GM18502 (cell line): Measurements from ENCODE around the gene CPT1C.

Experiments
- ATAC-seq: cut with Tn5 transposase; IDR thresholded peaks from one replicate; pipeline ENCODE4 v1.9.1; 2021; ENCODE audit warnings: mild to moderate bottlenecking; ENCODE audit not compliant: unreplicated experiment, poor library complexity

Gene CPT1C

DNA sequence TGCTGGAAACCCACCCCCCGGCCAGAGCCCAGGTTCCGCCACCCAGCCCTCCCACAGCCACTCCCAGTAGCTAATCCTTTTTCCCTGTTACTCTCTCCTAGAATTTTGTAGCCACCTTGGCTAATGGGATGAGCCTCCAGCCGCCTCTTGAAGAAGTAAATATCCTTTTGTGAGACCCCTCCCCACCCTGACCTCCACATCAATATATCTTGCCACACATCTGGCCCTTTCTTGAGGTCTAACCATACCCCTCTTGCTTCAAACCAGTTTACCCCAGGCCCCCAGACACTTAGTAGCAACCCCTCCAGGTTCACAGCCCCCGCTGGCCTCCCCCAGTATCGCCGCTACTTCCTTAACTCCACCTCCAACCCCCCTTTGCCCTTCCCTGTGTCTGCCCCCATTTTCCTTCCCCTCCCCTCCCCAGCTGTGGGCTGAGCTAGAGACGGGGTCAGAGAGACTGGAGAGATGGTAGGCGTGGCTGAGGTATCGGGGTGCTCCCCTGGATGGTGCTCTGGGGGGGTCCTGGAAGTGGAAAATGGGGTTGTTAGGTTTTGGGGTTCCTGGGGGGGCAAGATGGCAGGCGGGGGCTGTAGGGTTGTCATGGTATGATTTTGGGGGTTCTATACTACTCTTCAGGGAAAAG, 11.0 kb upstream of the CPT1C start:
- no peak for ATAC-seq

DNA sequence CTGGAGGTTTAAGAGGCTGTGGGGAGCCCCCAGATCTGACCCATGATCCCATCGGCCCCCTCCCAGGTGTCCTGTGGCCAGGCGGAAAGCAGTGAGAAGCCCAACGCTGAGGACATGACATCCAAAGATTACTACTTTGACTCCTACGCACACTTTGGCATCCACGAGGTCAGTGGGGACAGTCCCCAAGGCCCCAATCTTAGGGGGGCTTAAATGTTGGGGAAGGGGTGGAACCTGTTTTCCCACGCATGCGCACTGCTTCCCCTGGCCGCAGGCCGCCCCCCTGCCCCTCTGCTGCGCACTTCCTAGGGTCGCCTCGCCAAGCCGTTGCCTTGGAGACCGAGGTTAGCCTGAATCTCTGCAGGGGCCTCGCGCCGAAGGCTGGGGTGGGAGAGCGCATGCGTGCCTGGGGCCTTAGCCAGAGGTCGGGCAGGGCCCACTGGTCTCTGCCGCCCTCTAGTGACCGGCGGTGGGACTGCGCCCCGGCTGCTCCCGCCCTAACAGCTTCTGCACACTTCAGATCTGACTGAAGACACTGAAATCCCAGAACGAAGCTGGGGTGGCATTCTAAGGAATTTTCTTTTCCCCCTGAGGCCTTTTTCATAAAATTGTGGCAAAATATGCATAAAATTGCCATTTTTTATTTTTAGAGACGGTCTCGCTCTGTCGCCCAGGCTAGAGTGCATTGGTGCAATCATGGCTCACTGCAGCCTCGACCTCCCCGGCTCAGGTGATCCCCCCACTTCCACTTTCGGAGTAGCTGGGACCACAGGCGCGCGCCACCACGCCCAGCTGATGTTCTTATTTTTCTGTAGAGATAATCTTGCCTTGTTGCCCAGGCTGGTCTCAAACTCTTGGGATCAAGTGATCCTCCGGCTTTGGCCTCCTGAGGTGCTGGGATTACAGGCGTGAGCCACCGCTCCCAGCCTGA, 10.2 kb upstream of the CPT1C start:
- ATAC-seq = no peak

DNA sequence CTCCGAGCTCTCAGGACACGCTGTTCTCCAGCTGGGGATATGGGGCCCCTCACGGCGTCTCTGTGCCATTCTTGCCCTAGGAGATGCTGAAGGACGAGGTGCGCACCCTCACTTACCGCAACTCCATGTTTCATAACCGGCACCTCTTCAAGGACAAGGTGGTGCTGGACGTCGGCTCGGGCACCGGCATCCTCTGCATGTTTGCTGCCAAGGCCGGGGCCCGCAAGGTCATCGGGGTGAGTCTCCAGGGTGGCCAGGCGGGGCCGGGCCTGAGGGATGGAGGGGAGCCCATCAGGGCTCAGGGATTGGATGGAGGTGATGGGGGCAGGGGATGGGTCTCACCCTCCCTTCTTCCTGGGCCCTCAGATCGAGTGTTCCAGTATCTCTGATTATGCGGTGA, 9.1 kb upstream of the CPT1C start:
- no peak for ATAC-seq

DNA sequence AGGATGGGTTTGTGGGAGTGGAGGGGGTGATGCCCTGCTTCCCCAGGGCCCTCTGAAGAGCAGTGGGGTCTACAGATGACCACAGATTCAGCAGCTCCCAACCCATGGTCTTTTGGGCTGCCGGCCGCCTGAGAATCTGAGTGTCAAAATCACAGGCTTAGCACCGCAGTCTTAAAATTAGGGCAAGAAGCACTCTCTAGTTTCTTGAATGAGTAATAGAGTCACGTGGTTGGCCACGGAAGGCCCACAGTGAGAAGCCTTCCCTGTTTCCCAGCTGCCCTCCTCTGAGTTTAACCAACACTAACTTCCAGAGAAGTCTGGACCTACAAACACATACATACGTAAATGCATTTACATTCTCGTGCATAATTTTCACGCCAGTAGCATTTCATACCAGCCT, 8.6 kb upstream of the CPT1C start:
- ATAC-seq = no peak

DNA sequence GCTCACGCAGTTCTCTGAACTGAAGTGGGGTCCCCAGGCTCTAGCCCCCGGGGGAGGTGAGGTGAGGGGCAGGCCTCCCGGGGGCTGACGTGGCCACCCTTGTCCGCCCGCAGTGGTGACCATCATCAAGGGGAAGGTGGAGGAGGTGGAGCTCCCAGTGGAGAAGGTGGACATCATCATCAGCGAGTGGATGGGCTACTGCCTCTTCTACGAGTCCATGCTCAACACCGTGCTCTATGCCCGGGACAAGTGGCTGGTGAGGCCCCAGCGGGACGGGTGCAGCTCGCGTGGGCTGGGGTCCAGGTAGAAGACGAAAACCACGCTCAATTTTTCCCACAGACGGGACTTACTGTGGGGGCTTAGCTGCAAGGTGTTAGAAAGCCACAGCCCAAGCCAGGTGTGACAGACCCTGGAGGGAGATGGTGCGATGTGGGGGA, 7.1 kb upstream of the CPT1C start:
- ATAC-seq = no peak

DNA sequence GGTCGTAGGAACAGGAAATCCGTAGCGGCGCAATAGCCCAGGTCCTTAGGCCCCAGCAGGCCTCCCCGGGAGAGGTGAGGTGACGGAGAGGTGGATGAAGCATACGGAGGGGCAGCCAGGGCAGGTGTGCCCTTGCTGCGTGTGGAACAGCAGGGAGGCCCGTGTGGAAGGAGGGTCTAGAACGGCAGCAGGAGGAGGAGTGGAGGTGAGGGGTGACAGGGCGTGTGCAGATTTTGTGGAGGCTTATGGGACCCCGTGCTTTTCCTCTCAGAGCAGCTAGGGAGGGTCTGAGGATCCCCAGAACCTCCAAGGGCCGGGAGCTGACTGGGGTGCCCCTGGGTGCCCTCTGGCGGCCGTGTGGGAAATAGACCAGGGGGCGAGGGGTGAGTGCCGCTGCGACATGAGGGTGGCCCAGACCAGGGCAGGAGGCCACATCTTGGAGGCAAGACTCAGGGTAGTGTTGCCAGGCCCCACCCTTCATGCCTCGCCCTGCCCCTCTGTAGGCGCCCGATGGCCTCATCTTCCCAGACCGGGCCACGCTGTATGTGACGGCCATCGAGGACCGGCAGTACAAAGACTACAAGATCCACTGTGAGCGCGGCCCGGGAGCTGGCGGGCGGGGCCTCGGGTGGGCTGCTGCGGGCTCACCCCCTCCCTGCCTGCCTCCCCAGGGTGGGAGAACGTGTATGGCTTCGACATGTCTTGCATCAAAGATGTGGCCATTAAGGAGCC, 6.5 kb upstream of the CPT1C start:
- ATAC-seq = no peak

DNA sequence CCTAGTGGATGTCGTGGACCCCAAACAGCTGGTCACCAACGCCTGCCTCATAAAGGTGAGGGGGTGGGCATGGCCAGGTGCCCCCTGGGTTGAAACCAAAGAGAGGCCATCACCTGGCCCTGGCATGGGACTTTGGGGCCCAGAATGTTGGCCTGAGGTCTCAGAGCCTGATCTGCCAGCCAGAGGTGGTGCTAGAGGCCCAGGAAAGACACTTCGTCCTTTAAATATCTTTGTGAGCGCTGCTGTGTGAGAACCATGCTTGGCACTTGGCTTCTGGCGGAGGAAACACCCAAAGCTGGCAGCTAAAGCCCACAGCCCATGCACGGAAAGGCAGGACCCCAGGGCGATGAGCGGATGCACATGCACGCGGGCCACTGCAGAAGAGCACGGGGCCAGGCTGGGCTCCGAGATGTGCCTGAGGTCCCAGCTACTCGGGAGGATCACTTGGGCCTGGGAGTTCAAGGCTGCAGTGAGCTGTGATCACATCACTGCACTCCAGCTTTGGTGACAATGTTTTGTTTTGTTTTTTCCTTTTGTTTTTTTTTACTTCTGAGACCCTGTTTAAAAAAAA, 5.8 kb upstream of the CPT1C start:
- ATAC-seq = no peak

DNA sequence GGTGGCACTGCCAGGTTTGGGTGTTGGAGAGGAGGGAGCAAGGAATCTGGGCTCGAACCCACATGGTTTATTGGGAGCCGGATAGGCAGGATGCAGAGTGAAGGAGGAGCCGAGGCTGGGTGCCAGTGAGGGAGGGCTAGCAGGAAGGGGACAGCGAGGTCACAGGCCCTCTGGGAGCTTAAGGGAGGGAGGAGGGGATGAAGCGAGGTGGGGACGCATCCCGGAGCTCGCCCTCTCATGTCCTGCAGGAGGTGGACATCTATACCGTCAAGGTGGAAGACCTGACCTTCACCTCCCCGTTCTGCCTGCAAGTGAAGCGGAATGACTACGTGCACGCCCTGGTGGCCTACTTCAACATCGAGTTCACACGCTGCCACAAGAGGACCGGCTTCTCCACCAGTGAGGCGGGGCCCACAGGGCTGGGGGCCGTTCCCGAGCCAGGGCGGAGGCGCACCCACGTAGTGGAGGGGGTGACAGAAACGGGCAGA, 5.0 kb upstream of the CPT1C start:
- ATAC-seq = no peak

DNA sequence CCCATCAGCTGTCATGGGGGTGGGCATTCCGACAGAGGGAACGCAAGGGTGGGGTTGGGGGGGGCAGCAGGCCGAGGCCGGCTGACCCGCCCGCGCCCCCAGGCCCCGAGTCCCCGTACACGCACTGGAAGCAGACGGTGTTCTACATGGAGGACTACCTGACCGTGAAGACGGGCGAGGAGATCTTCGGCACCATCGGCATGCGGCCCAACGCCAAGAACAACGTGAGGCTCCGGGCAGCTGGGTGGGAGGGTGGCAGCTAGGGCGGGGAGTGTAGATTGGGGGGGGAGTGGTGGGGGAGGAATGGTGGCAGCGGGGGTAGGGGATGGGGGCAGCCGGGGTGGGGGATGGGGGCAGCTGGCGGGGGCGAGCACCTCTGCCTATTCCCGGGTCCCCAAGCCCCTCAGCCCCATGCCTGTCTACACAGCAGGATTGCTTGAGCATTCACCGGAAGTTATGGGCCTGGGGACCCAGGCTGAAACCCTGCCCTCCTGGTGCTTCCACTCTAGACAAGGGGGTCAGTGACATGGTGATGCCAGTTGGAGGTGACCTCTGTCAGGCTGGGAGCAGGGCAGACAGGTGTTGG, 4.3 kb upstream of the CPT1C start:
- no peak for ATAC-seq

DNA sequence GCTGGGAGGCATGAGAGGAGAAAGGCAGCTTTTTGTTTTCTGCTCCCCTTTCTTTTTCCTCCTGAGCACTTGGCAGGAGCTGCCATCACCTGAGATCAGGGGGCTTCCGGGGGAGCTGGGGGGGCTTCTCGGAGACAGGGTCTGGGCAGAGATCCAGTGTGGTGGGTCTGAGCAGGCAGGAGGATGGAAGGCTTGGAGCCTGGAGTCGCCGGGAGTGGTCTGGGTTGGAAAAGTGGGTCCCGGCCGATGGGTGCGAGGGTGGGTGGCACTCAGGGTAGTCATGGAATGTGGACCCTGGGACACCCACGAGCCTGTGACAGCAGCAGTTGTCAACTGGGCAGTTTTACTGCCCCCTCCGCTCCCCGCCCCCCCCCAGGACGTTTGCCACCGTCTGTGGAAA, 3.8 kb upstream of the CPT1C start:
- no peak for ATAC-seq

DNA sequence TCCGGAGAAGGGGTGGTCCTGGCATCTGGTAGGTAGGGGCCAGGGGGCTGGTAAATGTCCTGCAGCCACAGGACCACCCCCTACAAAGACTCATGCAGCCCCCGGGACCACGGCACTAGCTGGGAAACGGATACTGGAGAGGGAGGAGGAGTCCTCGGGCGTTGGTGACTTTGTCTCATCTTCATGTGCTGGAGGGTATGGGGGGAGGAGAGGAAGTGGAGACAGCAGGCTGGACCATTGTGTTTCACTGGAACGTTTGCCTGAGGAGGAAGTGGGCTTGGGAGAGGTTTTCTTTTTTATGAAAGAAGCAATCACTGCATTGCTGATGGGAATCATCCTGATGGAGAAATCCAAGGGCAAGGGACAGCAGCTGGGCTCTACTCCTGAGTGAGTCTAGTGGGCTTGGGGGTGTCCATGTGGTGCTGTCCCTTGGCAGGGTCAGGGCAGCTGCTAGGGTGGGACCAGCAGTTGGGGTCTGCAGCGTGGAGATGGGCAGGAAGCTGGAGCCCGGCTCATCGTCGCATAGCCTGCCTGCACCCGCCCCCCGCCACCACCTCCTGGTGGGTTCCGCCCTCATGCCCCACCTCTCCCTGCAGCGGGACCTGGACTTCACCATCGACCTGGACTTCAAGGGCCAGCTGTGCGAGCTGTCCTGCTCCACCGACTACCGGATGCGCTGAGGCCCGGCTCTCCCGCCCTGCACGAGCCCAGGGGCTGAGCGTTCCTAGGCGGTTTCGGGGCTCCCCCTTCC, 3.2 kb upstream of the CPT1C start:
- no peak for ATAC-seq

DNA sequence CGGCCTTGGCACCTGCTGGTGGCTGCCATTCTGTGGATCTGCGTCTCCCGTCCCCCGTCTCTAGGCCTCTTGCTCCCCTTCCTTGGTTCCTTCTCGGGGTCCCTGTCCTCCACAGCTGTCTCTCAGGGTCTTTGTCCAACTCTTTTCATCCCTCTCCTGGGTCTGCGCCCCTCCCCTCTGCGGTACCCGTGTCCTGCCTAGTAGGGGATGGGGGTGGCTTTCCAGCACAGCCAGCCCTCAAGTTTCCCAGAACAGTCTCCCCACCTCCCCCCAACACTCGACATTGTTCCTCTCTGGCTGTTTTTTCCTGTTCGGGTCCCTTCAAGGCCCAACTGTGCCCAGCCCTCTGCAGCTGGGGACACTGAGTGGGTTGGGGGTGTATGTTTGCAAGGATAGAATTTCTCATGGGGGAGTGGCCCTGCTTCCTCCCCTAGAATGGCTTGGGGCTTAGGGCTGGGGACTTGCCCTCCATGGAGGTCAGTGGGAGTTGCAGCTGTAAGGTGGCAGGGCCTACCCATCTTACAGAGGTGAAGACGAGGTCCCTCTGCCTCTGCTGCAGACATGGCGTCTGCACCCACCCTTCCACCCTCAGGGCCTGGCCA, 2.3 kb upstream of the CPT1C start:
- ATAC-seq = no peak

DNA sequence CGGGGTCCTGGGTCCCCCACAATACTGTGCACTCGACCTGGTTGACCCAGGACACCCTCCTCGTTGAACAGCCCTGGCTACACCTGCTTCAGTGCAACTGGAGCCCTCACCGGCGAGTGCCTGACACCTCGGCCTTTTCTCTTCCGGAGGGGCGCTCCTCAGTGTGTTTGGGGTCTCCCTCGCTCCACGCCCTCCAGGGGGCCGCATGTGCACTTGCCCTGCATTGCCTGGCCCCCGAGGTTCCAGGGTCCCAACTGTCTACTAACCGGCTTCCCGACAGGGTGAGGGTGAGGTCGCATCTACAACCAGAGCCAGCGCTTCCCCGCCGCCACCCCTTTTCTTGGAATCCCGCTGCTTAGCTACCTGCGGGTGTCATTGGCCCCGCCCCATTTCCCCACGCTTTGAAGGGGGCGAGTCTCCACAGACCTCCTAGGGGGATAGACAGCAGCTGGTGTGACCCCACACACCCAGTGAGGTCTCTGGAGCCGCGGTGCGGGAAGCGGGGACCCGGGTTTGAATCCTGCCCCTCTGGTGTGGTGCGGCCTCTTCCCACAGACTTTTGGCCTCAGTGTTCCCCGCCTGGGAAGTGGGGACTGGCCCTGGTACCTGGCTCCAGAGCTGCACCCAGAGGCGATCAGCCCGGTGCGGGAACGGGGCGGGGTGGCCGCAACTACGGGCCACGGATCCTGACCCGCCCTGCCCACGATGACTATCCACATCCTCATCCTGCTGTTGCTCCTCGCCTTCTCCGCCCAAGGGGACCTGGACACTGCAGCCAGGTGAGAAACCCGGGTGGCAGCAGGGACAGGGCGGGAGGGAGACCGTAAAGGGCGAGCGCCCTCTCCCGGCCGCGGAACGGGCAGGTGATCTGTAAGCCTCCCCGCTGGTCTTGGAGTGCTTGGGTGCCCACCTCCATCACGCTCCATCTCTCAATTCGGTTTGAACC, 1.5 kb upstream of the CPT1C start, which contains the start of gene ADM5:
Gene ADM5, plus strand, starts transcription at position 462 of the 946 bp plus-strand sequence. Its CDS starts 244 bp downstream, at position 706.
- no peak for ATAC-seq

DNA sequence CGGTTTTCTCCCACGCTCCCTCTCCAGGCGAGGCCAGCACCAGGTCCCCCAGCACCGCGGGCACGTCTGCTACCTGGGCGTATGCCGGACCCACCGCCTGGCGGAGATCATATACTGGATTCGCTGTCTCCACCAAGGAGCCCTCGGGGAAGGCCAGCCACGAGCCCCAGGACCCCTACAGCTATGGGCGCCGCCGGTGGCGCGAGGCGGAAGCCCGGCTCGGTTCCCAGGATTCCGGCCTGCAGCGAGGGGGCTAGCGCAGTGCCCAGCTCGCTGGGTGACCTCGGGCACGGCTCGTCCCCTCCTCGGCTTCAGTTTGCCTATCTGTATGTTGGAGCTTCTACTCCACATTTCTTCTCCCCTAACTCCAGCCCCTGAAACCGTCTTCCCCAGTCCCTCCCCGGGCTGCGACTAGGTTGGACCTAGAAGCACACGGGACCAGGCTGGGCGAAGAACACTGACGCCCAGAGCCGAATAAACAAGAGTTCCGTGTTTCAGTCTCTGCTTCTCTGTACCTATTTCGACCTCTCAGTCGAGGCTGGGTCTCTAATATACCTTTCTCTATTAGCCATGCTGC, 749 bp upstream of the CPT1C start:
- ATAC-seq = no peak

DNA sequence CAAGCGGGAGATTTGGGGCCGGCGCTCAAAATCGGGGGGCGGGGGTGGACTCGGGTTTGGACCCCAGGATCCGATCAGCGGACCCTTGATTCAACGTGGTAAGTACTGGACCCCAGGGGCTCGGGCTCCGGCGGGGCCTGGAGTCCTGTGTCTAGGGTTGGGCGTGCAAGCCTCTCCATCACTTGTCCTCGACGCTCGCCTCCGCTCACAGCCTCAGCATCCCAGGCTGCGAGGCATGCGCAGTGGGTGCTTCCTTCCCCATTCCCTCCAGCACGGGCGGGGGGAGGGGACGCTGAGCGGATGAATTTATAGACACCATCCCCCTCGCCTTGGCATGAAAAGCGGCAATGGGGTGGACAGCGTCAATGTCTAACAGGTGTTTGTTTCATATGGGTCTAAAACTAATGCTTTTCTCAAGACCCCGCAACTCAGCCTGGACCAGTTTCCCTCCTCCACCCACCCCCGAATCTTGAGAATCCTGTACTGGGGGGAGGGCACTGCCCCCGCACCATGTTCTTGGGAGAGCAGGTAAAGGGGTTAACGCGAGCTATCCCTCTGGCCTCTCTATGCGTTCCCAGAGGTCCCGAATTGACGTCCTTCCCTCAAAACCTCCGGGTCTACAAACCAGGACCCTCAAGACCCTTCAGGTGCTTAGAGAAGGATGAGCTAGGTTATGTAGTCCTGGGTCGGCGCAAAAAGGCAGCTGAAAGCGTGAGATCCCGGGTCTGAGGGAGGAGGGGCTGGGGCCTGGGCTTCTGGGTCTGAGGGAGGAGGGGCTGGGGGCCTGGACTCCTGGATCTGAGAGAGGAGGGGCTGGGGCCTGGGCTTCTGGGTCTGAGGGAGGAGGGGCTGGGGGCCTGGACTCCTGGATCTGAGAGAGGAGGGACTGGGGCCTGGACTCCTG, 579 bp downstream of the CPT1C start:
- no peak for ATAC-seq

DNA sequence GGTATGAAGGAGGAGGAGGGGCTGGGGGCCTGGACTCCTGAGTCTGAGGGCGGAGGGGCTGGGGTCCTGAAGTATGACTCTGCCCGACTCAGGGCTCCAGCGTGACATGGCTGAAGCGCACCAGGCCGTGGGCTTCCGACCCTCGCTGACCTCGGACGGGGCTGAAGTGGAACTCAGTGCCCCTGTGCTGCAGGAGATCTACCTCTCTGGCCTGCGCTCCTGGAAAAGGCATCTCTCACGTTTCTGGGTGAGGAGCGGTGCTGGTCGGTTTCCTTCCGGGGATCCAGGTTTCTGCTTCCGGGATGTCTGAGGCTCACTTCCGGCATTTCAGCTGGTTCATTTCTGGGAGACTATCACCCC, 1.2 kb downstream of the CPT1C start:
- no peak for ATAC-seq

DNA sequence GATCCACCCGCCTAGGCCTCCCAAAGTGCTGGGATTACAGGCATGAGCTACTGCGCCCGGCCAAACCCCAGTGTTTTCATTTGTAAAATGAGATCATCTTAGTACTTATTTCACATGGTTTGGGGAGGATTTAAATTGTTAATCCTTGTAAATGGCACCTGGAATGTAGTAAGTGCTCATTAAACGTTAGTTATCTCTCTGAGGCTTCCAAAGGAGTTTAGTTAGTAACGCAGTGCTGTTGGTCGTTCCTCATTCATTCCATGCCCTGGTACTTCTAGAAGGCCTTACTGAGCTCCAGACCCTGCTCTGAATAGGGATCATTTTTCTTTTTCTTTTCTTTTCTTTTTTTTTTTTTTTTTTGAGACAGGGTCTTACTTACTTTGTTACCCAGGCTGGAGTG, 5.2 kb downstream of the CPT1C start:
- no peak for ATAC-seq
